Measurements from ENCODE around the gene RAPGEF1.

Gene RAPGEF1

GRCh38 chr9:131545786-131546335 is 194.0 kb downstream of the RAPGEF1 start:
- FAIRE-seq = no peak
- no peak for DNase-seq (ENCODE audit: insufficient read length, low spot score)
- TF ChIP-seq POU2F2 (IDR thresholded peaks at IDR 0.05; ENCODE audit: low read depth, low read length) = no peak
- no peak for TF ChIP-seq TAF1 (IDR thresholded peaks at IDR 0.05; ENCODE audit: low read depth, low read length)
- no peak for TF ChIP-seq POLR2A (IDR thresholded peaks at IDR 0.05; ENCODE audit: low read depth, low read length)
- TF ChIP-seq SPI1 (IDR thresholded peaks at IDR 0.05; ENCODE audit: low read depth, low read length) = no peak
- no peak for TF ChIP-seq POLR2AphosphoS5 (IDR thresholded peaks at IDR 0.05; ENCODE audit: low read depth, low read length)
- TF ChIP-seq PAX5 (IDR thresholded peaks at IDR 0.05; ENCODE audit: insufficient read depth, low read length, severe bottlenecking) = no peak

GRCh38 chr9:131545003-131545785 is 194.7 kb downstream of the RAPGEF1 start, which contains the start of gene PRRT1B:
TSS of gene PRRT1B (plus strand) at chr9:131545523. CDS start at chr9:131545616, 93 bp downstream.
- FAIRE-seq (no peak), DNase-seq (ENCODE audit: insufficient read length, low spot score) (no peak)
- no peak for TF ChIP-seq POLR2A (IDR thresholded peaks at IDR 0.05; ENCODE audit: low read depth, low read length)
- TF ChIP-seq TAF1 (IDR thresholded peaks at IDR 0.05; ENCODE audit: low read depth, low read length) = no peak
- no peak for TF ChIP-seq POLR2AphosphoS5 (IDR thresholded peaks at IDR 0.05; ENCODE audit: low read depth, low read length)
- TF ChIP-seq PAX5 (IDR thresholded peaks at IDR 0.05; ENCODE audit: insufficient read depth, low read length, severe bottlenecking) = no peak
- TF ChIP-seq POU2F2 (IDR thresholded peaks at IDR 0.05; ENCODE audit: low read depth, low read length) = no peak
- TF ChIP-seq SPI1 (IDR thresholded peaks at IDR 0.05; ENCODE audit: low read depth, low read length) = no peak

GRCh38 chr9:131543141-131543540 is 196.7 kb downstream of the RAPGEF1 start:
- FAIRE-seq (no peak), DNase-seq (ENCODE audit: insufficient read length, low spot score) (no peak)
- TF ChIP-seq POLR2AphosphoS5 (IDR thresholded peaks at IDR 0.05; ENCODE audit: low read depth, low read length) (no peak), POLR2A (IDR thresholded peaks at IDR 0.05; ENCODE audit: low read depth, low read length) (no peak), SPI1 (IDR thresholded peaks at IDR 0.05; ENCODE audit: low read depth, low read length) (no peak), PAX5 (IDR thresholded peaks at IDR 0.05; ENCODE audit: insufficient read depth, low read length, severe bottlenecking) (no peak)

GRCh38 chr9:131539223-131539923 is 200.5 kb downstream of the RAPGEF1 start:
- TF ChIP-seq PAX5 (IDR thresholded peaks at IDR 0.05; ENCODE audit: insufficient read depth, low read length, severe bottlenecking) = no peak
- no peak for TF ChIP-seq SPI1 (IDR thresholded peaks at IDR 0.05; ENCODE audit: low read depth, low read length)
- TF ChIP-seq POLR2A (IDR thresholded peaks at IDR 0.05; ENCODE audit: low read depth, low read length) = no peak
- no peak for TF ChIP-seq TAF1 (IDR thresholded peaks at IDR 0.05; ENCODE audit: low read depth, low read length)
- TF ChIP-seq POU2F2 (IDR thresholded peaks at IDR 0.05; ENCODE audit: low read depth, low read length) = no peak
- no peak for TF ChIP-seq POLR2AphosphoS5 (IDR thresholded peaks at IDR 0.05; ENCODE audit: low read depth, low read length)
- DNase-seq (ENCODE audit: insufficient read length, low spot score) (no peak), FAIRE-seq (no peak)

- no peak for TF ChIP-seq TAF1 (IDR thresholded peaks at IDR 0.05; ENCODE audit: low read depth, low read length)
- no peak for TF ChIP-seq POLR2AphosphoS5 (IDR thresholded peaks at IDR 0.05; ENCODE audit: low read depth, low read length)
- TF ChIP-seq POLR2A (IDR thresholded peaks at IDR 0.05; ENCODE audit: low read depth, low read length) = no peak
- TF ChIP-seq SPI1 (IDR thresholded peaks at IDR 0.05; ENCODE audit: low read depth, low read length) = no peak
- DNase-seq (ENCODE audit: insufficient read length, low spot score) (no peak), FAIRE-seq (no peak)
Measured at GRCh38 chr9:131537946-131538345, 201.9 kb downstream of the RAPGEF1 start.

GRCh38 chr9:131534721-131535237 is 205.1 kb downstream of the RAPGEF1 start:
- DNase-seq (ENCODE audit: insufficient read length, low spot score) (no peak), FAIRE-seq (no peak)
- no peak for TF ChIP-seq TAF1 (IDR thresholded peaks at IDR 0.05; ENCODE audit: low read depth, low read length)
- TF ChIP-seq POLR2AphosphoS5 (IDR thresholded peaks at IDR 0.05; ENCODE audit: low read depth, low read length) = no peak
- no peak for TF ChIP-seq PAX5 (IDR thresholded peaks at IDR 0.05; ENCODE audit: insufficient read depth, low read length, severe bottlenecking)
- TF ChIP-seq POU2F2 (IDR thresholded peaks at IDR 0.05; ENCODE audit: low read depth, low read length) = no peak
- no peak for TF ChIP-seq SPI1 (IDR thresholded peaks at IDR 0.05; ENCODE audit: low read depth, low read length)
- TF ChIP-seq POLR2A (IDR thresholded peaks at IDR 0.05; ENCODE audit: low read depth, low read length) = no peak

GRCh38 chr9:131530920-131531832 is 208.7 kb downstream of the RAPGEF1 start, which contains the start of gene UCK1:
TSS of gene UCK1 (minus strand) at chr9:131531263. CDS start at chr9:131531174, 89 bp downstream.
- FAIRE-seq = peak; percentile 95
- TF ChIP-seq SPI1 (IDR thresholded peaks at IDR 0.05; ENCODE audit: low read depth, low read length) (no peak), POU2F2 (IDR thresholded peaks at IDR 0.05; ENCODE audit: low read depth, low read length) (no peak), POLR2AphosphoS5 (IDR thresholded peaks at IDR 0.05; ENCODE audit: low read depth, low read length) (no peak), POLR2A (IDR thresholded peaks at IDR 0.05; ENCODE audit: low read depth, low read length) (no peak), TAF1 (IDR thresholded peaks at IDR 0.05; ENCODE audit: low read depth, low read length) (no peak), PAX5 (IDR thresholded peaks at IDR 0.05; ENCODE audit: insufficient read depth, low read length, severe bottlenecking) (no peak)
- peak; percentile 100 for DNase-seq (ENCODE audit: insufficient read length, low spot score)

GRCh38 chr9:131530546-131530919 is 209.3 kb downstream of the RAPGEF1 start:
- peak; percentile 64 for DNase-seq (ENCODE audit: insufficient read length, low spot score)
- no peak for TF ChIP-seq PAX5 (IDR thresholded peaks at IDR 0.05; ENCODE audit: insufficient read depth, low read length, severe bottlenecking)
- no peak for TF ChIP-seq POLR2AphosphoS5 (IDR thresholded peaks at IDR 0.05; ENCODE audit: low read depth, low read length)
- no peak for TF ChIP-seq POU2F2 (IDR thresholded peaks at IDR 0.05; ENCODE audit: low read depth, low read length)
- no peak for TF ChIP-seq POLR2A (IDR thresholded peaks at IDR 0.05; ENCODE audit: low read depth, low read length)
- peak; percentile 70 for FAIRE-seq
